ENCODE results near the gene AJM1.

- TF ChIP-seq, protein P1, sequence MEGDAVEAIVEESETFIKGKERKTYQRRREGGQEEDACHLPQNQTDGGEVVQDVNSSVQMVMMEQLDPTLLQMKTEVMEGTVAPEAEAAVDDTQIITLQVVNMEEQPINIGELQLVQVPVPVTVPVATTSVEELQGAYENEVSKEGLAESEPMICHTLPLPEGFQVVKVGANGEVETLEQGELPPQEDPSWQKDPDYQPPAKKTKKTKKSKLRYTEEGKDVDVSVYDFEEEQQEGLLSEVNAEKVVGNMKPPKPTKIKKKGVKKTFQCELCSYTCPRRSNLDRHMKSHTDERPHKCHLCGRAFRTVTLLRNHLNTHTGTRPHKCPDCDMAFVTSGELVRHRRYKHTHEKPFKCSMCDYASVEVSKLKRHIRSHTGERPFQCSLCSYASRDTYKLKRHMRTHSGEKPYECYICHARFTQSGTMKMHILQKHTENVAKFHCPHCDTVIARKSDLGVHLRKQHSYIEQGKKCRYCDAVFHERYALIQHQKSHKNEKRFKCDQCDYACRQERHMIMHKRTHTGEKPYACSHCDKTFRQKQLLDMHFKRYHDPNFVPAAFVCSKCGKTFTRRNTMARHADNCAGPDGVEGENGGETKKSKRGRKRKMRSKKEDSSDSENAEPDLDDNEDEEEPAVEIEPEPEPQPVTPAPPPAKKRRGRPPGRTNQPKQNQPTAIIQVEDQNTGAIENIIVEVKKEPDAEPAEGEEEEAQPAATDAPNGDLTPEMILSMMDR (conservative IDR thresholded peaks at IDR 0.05 in 1 of 2, IDR thresholded peaks at IDR 0.05 in 1 of 2; ENCODE audit: low read depth in 1 of 2, low read length in 2 of 2): no peak
- TF ChIP-seq EZH2 (IDR thresholded peaks at IDR 0.05; ENCODE audit: low read length, missing control alignments): no peak
Measured at GRCh38 chr9:136845465-136846260, 3.4 kb downstream of the AJM1 start.
